Measurements from ENCODE around the gene ABHD2.

ABHD2 gene

GRCh38 chr15:89167267-89168176 lies 79.3 kb downstream of the ABHD2 start:
- DNase-seq (ENCODE audit: low spot score), result no peak

- peak; percentile 86 for DNase-seq (ENCODE audit: low spot score)
Measured at GRCh38 chr15:89168316-89168833, 80.1 kb downstream of the ABHD2 start.

- DNase-seq (ENCODE audit: low spot score), result no peak
Measured at GRCh38 chr15:89170364-89170763, 82.1 kb downstream of the ABHD2 start.

DNA sequence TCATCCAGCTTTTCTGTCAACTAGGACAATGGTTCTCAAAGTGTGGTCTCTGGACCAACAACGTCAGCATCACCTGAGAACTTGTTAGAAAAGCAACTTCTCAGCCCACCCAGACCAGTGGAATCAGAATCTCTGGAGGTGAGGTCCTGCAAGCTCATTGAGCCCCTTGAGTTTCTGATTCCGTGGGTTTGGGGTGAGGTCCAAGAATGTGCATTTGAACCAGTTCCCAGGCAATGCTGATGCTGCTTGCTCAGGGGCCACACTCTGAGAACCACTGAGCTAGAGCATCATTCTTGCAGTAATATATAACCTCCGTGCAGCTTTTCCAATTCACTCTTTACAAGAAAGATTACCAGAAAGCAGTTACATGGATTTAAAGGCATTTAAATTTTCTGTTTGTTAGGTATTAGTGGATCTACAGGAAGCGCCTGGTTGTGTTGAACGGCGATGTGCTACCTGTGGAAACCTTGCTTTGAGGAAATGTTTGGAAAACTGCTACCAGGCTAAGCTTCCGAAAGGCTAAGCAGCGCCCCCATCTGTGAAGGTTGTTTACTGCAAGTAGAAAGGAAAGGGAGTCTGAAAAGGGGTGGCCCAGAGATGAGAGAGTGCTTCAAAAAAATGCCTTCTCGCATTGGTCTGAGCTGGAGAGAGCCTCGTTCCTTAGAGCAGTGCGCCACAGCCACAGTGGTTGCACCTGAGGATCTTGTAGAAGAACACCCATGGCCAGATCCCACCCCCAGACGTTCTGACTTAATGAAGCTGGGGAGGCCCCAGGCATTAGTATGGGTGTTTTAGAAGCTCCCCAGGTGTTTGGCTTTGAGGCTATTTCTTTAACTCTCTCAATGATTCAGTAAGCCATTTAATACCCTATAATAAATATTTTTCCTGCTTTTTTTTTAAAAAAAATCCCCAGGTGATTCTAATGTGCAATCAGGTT lies 83.1 kb downstream of the ABHD2 start:
- DNase-seq (ENCODE audit: low spot score), result peak; percentile 67

DNA sequence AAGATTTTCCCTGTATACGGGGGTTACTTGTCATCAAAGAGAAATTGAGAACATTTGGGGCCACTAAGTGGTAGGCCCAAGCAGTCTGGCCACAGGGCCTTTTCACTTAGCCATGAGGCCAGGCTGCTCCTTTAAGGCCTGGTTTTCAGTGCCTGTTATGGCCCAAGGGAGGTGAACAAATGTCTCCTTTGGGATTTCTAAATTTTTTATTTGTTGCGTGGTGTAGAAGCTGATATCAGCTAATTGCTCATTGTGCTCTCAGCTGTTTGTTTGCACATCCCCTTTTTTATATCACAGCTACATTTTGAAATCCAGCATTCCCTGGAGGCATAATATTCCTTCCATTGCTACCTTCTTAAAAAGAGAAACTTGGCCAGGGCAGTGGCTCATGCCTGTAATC lies 84.7 kb downstream of the ABHD2 start:
- DNase-seq (ENCODE audit: low spot score), result no peak

DNA sequence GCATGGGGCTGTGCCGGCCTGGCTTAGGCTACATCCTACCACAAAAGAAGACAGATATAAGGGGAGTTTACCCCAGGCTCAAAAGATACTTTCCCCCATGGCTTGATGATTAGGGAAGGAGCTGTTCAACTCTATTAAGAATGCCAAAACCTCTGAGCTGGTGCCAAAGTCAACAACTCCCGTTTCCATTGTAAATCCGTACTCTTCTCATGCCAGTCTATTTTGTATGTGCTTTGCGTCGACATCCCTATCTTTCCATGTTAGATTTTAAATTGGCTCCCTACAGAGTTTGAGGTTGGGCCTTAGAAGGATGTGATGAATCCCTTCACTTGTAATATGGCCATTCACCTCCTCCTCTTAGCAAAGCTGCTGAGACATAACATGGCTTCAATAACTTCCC lies 86.2 kb downstream of the ABHD2 start:
- DNase-seq (ENCODE audit: low spot score), result no peak

DNA sequence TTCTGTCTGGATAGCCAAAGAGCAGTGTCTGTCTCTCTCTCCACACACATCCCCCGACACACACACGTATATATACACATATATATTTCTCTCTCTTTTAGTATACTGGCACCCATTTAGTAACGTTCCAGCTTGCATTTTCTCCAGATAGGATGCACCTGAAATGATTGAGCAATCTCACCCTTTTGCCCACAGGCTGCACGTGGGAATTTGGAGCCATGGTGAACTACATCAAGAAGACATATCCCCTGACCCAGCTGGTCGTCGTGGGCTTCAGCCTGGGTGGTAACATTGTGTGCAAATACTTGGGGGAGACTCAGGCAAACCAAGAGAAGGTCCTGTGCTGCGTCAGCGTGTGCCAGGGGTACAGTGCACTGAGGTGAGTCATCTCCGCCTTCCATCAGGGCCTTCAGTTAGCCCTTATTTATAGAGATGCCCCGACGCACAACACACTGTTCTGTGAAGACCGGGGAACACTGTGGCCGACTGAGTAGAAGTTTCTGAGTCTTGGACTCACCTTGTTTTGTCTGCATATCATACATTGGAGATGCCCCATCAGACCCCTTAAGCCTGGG lies 87.4 kb downstream of the ABHD2 start:
- DNase-seq (ENCODE audit: low spot score), result no peak

- no peak for DNase-seq (ENCODE audit: low spot score)
Measured at GRCh38 chr15:89177116-89177515, 88.9 kb downstream of the ABHD2 start.

- DNase-seq (ENCODE audit: low spot score), result peak; percentile 67
Measured at GRCh38 chr15:89177633-89178306, 89.5 kb downstream of the ABHD2 start.

DNA sequence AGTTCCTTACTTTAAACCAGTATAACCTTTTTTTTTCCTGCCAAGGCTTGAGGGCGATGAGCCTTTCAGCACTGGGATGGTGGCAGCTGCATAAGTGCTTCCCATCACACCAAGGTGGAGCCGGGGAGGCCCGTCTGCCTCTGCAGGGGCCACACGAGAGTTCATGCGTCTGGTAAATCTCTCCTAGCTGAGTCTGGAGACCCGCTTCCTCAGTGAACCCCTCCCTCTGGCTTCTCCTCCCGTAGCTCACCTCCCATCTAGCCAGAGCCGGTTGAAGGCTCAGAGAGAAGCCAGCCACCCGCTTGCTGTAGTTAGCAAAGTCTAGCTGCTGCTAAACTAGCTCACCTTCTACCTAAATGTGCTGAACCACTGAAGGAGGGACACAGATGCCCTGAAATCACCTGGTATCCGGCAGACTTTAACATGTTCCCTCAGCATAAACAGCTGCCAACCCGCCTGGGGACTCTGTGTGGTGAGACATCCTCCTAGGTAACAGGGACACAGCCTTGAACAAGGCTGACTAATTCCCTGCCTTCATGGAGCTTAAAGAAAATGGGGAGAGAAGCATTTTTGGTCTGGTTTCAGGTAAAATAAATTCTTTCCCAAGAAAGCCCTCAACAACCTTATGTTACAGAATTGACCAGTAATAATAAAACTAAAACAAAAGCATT lies 90.2 kb downstream of the ABHD2 start:
- DNase-seq (ENCODE audit: low spot score), result no peak

DNA sequence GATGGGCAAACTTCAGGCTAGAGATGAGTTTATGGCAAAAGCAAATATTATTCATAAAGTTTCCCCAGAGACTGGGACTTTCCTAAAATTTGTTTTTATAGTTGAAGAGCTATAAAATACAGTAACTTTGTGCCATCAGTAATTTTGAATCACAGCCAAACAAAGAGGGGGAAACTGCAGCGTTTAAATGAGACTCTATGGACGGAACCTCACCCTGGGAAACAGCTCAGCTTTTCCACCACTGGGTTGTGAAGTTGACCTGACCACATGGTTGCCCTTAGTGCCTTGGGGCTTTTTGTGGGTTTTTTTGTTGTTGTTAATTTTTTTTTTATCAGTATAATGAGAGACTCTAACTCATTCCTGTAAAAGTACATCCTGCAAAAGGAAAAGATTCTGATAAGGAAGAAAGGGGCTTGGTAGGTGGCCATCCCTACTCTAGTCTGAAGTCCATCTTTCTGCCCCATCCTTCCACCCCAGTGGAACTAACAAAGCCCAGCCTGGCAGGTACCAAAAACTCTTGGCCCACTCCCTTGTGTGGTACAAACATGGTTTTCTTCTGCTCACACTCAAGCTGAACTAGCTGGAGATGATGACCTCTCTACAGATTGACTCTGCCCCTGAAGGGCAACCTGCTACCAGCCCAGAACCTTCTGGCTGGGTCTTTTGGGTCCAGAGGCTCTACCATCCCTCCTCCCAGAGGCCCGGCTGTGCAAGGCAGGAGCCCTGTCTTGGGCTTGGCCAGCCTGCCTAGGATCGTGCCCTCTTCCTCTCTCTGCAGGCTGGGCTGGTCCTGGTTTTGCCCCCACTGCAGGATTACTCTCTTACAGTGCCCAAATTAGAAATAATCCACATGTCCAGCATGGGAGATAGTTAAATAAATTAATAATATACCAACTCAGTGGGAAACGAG lies 92.0 kb downstream of the ABHD2 start:
- DNase-seq (ENCODE audit: low spot score), result no peak

GRCh38 chr15:89184357-89184756 lies 96.1 kb downstream of the ABHD2 start:
- no peak for DNase-seq (ENCODE audit: low spot score)

- DNase-seq (ENCODE audit: low spot score), result no peak
Measured at GRCh38 chr15:89184886-89185526, 96.8 kb downstream of the ABHD2 start.

DNA sequence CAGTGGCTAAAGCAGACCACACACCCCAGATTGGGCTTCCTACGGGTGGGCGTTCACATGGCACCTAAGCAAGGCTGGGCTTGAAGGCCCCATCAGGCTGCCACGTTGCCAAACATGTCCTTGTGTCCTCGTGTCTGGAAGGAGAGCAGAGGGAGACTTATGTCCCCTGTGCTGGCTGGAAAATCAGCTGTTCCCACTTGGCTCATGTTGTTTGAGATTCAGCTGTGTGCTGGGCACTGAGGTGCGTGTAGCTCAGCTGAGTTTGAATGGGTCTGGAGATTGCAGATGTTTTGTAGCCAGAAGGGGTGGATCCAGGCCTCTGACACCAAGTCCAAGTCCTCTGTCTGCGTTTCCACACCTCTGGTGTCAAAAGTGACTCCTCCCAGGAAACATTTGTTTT lies 98.5 kb downstream of the ABHD2 start:
- no peak for DNase-seq (ENCODE audit: low spot score)

GRCh38 chr15:89187301-89187985 lies 99.2 kb downstream of the ABHD2 start:
- no peak for DNase-seq (ENCODE audit: low spot score)

DNA sequence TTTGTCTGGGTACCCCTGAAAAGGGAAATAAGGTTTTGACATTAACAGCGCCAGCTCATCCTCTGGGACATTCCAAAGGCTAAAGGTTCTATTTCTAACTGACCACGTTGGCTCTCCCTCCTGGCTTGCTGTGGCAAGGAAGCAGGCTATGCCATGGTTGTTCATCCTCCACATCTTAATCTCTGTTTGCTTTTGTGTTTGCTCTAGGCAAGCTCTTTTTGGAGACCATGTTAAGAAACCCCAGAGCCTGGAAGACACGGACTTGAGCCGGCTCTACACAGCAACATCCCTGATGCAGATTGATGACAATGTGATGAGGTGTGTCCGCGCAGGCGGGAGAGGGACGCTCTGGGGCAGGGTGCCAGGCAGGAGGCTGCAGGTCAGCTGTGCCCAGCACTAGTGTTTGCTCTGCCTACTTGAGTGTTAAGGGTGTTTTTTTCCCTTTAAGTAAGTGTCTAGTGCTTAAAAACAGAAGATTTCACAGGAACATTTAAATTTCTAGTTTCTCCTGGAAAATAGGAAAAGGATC lies 99.8 kb downstream of the ABHD2 start:
- DNase-seq (ENCODE audit: low spot score), result no peak

- no peak for DNase-seq (ENCODE audit: low spot score)
Measured at GRCh38 chr15:89192136-89192535, 103.9 kb downstream of the ABHD2 start.

- no peak for DNase-seq (ENCODE audit: low spot score)
Measured at GRCh38 chr15:89192766-89193165, 104.5 kb downstream of the ABHD2 start.

- no peak for DNase-seq (ENCODE audit: low spot score)
Measured at GRCh38 chr15:89194608-89195007, 106.4 kb downstream of the ABHD2 start.

All from D341Med (cell line).